Left kidney (tissue), 2 donors: ENCODE data around the gene NCAN. TPM values are rescaled to one million over a fixed set of nuclear protein-coding genes. Genes with fewer than 3 reads are reported as not detected.

Experiments
- DNase-seq: peaks from one replicate; pipeline ENCODE4 v3.0.0-alpha.2; 2013
- polyA plus RNA-seq: library from polyadenylated mRNA; unstranded; fragments of 120-200 nt; gene quantifications from one replicate; pipeline ENCODE4 v1.2.1, GENCODE V29; 2013; ENCODE audit not compliant: insufficient read length

NCAN gene
- polyA plus RNA-seq, 1 donor: 0.05 TPM

- DNase-seq: no peak
Measured at GRCh38 chr19:19260417-19261214, 48.9 kb downstream of the NCAN start.

- no peak for DNase-seq
Measured at GRCh38 chr19:19261350-19262189, 49.8 kb downstream of the NCAN start.

- DNase-seq: no peak
Measured at GRCh38 chr19:19262190-19263057, 50.7 kb downstream of the NCAN start.

- no peak for DNase-seq
Measured at GRCh38 chr19:19263886-19264487, 52.2 kb downstream of the NCAN start.

GRCh38 chr19:19267305-19267704 is 55.5 kb downstream of the NCAN start:
- DNase-seq: no peak

- no peak for DNase-seq
Measured at GRCh38 chr19:19268453-19269385, 57.0 kb downstream of the NCAN start.

GRCh38 chr19:19269952-19270694 is 58.4 kb downstream of the NCAN start:
- no peak for DNase-seq

- DNase-seq: no peak
Measured at GRCh38 chr19:19270749-19271571, 59.2 kb downstream of the NCAN start.

GRCh38 chr19:19271828-19272599 is 60.3 kb downstream of the NCAN start:
- DNase-seq: no peak

- DNase-seq: no peak
Measured at GRCh38 chr19:19274146-19274545, 62.4 kb downstream of the NCAN start.

- no peak for DNase-seq
Measured at GRCh38 chr19:19274716-19275565, 63.2 kb downstream of the NCAN start.

- DNase-seq: no peak
Measured at GRCh38 chr19:19276386-19276785, 64.6 kb downstream of the NCAN start.

GRCh38 chr19:19276851-19277250 is 65.1 kb downstream of the NCAN start:
- no peak for DNase-seq

GRCh38 chr19:19278315-19278714 is 66.6 kb downstream of the NCAN start:
- DNase-seq: no peak

GRCh38 chr19:19279062-19279612 is 67.4 kb downstream of the NCAN start:
- no peak for DNase-seq

- no peak for DNase-seq
Measured at GRCh38 chr19:19279853-19280252, 68.1 kb downstream of the NCAN start.

- no peak for DNase-seq
Measured at GRCh38 chr19:19280561-19280960, 68.8 kb downstream of the NCAN start.
